NCI-H2196 (cell line): ENCODE results near the gene INPP4B.

ENCODE experiments used
- DNase-seq: peaks from one replicate; lab custom pipeline; 2025; ENCODE audit not compliant: unreplicated experiment; lab: John Stamatoyannopoulos, UW

INPP4B gene

GRCh38 chr4:142583708-142584107 is 262.4 kb downstream of the INPP4B start:
- no peak for DNase-seq

- no peak for DNase-seq
These were observed 263.8 kb downstream of the INPP4B start for GRCh38 chr4:142582340-142582739.

GRCh38 chr4:142581881-142582280 is 264.2 kb downstream of the INPP4B start:
- DNase-seq, result no peak

- no peak for DNase-seq
These were observed 266.7 kb downstream of the INPP4B start for GRCh38 chr4:142579443-142579842.

- DNase-seq, result no peak
These were observed 271.8 kb downstream of the INPP4B start for GRCh38 chr4:142574306-142574705.

GRCh38 chr4:142572071-142572470 is 274.0 kb downstream of the INPP4B start:
- no peak for DNase-seq

GRCh38 chr4:142567620-142568451 is 278.3 kb downstream of the INPP4B start:
- no peak for DNase-seq

- no peak for DNase-seq
These were observed 278.9 kb downstream of the INPP4B start for GRCh38 chr4:142567199-142567598.

GRCh38 chr4:142566777-142567176 is 279.3 kb downstream of the INPP4B start:
- DNase-seq, result no peak

- no peak for DNase-seq
These were observed 279.9 kb downstream of the INPP4B start for GRCh38 chr4:142566243-142566642.

- DNase-seq, result no peak
These were observed 280.3 kb downstream of the INPP4B start for GRCh38 chr4:142565771-142566170.

GRCh38 chr4:142563682-142564291 is 282.3 kb downstream of the INPP4B start:
- DNase-seq, result no peak

GRCh38 chr4:142559986-142560385 is 286.1 kb downstream of the INPP4B start:
- no peak for DNase-seq

- DNase-seq, result no peak
These were observed 287.2 kb downstream of the INPP4B start for GRCh38 chr4:142558851-142559250.

- no peak for DNase-seq
These were observed 288.8 kb downstream of the INPP4B start for GRCh38 chr4:142557239-142557801.

GRCh38 chr4:142556570-142557238 is 289.4 kb downstream of the INPP4B start:
- no peak for DNase-seq

- no peak for DNase-seq
These were observed 290.1 kb downstream of the INPP4B start for GRCh38 chr4:142556048-142556447.

- no peak for DNase-seq
These were observed 291.7 kb downstream of the INPP4B start for GRCh38 chr4:142554412-142554811.

- DNase-seq, result no peak
These were observed 294.4 kb downstream of the INPP4B start for GRCh38 chr4:142551517-142552305.

- DNase-seq, result no peak
These were observed 295.1 kb downstream of the INPP4B start for GRCh38 chr4:142550965-142551364.
